ENCODE measurements around the gene IGFBP6.
A peak's percentile ranks its signal among the peaks of the same experiment; 100 is the strongest.
"Not testable (repeated sequence)": the region's sequence is repeated elsewhere in the genome, so short reads cannot be mapped to it uniquely, and the experiment has no call there.

IGFBP6 gene

DNA sequence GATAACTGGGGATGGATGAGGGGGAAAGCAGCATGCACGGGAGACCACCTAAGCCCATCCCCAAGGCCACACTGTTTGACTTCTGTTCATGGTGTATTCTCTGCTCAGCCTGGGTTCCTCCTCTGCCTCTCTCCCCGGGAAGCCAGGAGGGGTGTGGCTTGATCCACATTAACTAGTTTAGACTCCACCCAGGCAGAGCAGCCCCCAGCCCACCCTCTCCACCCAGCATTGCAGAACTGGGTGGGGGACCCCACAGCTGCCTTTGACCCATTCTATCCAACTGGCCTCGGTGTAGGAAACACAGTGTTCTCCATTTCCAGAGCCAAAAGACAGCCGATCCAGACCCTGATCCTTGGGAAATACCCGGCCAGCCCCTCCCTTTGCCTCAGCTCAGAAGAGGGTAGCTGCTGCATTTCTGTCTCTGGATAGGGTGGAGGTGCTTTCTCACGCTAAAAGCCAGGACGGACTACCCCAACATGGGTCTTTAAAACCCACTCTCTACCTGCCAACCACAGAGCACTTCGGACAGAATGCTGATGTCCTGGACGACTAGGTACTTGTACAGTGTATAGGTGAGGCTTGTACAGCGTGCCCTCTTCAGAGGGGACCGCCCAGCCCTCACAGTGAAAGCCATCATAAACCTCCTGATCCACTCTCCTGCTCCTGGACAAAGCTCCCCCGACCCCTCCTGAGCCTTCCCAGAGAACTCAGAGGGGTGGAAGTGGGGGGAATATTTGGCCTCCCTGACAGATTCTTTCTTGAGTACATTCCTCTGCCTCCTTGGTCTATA is 27.7 kb upstream of the IGFBP6 start:
- no peak for DNase-seq (ENCODE audit: low read depth in 2 of 3, low spot score in 1 of 3)

DNA sequence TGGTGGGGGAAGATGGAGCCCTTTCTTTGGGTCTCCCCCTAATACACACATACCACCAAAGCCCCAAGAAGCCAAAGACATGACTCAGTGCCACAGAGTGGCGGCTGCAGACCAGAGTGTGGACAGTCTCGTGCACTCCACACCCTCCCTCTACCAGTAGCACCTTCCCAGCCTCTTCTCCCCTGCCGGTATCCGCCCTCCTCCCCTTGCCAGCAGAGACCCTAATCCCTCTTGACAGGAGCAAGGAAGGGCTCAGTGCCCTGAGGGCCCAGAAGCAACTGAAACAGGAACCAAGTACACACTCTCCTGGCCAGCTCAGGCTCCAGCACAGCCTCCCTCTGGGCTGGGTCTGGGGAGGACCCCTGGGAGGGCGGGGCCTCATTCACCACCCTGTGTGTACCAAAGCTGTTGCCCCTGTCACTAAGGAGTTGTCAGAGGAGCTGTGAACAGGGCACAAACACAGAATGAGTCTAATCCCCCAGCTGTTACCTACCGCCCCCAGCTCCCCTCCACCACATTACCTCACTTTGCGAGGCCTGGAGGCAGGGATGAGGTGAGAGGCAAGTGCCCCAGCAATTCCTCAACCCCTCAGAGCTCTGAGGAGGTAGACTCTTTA is 26.5 kb upstream of the IGFBP6 start:
- no peak for DNase-seq (ENCODE audit: low read depth in 2 of 3, low spot score in 1 of 3)

DNA sequence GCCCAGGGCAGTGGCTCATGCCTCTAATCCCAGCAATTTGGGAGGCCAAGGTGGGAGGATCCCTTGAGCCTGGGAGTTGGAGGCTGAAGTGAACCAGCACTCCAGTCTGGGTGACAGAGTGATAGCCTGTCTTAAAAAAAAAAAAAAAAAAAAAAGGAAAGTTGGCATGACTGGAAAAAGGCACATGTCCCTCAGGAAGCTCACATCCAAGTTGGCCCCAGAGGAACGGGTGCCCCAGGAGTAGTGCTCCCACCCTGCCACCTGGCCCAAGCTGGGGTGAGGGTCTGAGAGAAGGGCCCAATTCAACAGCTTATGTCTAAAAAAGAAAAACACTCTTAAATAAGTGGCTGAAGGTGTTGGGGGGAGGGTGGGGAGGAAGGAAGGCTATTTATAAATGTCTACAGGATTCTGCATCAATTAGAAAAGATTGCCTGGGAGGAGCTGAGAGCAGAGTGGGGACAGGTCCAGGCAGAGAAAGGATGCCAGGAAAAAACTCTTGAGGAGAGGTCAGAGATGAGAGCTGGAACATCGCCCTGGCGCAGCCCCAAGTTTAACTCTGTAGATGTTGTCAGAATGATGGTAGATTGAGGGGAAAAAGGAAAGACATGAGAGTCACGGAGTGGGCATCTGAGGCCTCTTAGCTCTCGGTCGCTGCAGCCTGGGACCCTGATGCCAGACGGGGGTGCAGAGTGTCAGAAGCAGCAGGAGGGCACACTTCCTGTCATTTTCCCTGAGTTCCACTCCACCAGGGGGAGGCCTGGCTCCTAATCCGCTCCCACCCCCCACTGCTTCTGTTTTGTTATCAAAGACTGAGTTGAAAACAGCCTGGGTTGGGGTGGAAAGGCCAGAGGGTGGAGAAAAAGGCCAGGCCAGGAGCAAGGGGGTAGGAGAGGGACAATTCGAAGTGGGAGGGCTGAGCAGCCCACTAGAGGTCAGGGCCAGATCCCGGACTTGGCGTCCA is 25.6 kb upstream of the IGFBP6 start:
- no peak for DNase-seq (ENCODE audit: low read depth in 2 of 3, low spot score in 1 of 3)

DNA sequence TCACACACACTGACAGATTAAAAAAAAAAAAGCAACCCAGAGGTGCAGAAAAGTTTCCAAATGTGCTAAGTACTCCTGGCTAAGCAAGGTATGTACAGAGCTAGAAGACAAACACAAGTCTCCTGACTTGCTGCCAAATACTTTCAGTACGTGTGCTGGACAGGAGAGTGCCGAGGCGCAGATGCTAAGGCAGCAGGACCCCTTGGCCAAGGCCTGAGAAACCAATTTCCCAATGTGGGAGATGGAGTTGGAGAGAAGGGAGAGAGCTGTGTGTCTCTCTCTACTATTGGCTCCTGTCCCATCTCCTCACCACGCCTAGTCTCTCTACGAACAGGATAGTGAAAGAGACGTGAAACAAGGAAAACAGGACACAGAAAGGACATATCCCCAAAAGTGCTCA is 23.6 kb upstream of the IGFBP6 start:
- no peak for DNase-seq (ENCODE audit: low read depth in 2 of 3, low spot score in 1 of 3)

DNA sequence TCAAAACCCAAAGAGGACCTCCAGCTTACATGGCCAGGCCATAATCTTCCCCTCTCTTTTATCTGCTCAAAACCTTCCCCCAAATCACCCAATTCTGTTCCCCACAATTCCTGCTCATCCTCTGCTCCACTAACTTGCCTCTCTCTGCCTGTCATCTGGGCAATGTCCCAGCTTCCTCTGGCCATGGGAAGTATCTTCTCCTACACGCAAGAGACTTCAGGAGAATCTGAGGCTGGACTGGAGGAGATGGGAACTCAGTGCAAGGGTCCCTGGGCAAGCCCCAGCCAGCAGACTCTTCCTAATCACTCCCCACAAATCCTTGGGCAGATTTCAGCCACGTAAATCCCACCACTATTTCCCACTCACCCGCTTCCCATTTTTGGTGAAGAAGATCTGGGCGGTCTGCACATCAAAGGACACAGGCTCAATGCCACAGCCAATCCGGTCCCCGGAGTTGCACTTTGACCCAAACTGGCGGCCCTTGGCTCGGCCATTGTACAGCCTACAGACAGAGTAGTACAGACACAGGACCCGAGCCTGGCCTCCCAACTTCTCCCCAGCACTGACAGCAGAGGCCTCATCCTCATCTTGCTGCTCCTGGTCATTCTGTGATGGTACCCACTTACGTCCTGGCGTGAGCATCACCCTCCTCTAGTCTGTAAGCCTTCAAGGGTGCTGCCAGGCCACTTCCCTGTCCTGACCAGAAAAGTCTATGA is 23.0 kb upstream of the IGFBP6 start:
- DNase-seq (ENCODE audit: low read depth in 2 of 3, low spot score in 1 of 3) = no peak

DNA sequence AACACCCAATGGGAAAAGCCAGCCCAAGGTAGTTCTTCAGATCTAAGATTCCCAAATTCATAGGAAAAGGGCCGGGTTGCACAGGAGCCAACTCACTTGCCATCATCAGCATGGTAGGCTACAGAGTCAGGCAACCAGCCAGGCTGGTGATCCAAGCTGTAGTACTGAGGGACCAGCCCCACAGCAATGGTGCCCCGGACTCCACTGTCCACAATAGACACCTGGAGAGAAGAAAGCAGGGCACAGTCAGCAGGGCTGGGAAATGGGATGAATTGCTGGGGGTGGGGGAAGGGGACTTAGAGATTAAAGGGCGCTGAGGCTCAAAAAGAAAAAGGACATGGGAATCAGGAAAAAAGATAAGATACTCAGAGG is 22.5 kb upstream of the IGFBP6 start:
- no peak for DNase-seq (ENCODE audit: low read depth in 2 of 3, low spot score in 1 of 3)

DNA sequence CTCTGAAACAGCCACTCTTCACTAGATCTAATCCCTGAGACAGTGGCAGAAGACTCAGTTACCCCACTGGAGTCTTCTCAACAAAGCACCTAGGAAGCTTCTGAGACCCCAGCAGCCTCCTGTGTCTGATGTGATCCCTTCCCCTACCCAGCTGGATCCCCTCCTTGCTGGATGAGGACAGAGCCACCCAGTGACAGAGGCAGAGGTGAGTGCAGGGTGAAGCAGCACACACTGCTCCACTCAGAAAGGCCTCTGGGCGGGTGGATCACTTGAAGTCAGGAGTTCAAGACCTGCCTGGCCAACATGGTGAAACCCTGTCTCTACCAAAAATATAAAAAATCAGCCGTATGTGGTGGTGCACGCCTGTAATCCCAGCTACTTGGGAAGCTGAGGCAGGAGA is 21.0 kb upstream of the IGFBP6 start:
- no peak for DNase-seq (ENCODE audit: low read depth in 2 of 3, low spot score in 1 of 3)

DNA sequence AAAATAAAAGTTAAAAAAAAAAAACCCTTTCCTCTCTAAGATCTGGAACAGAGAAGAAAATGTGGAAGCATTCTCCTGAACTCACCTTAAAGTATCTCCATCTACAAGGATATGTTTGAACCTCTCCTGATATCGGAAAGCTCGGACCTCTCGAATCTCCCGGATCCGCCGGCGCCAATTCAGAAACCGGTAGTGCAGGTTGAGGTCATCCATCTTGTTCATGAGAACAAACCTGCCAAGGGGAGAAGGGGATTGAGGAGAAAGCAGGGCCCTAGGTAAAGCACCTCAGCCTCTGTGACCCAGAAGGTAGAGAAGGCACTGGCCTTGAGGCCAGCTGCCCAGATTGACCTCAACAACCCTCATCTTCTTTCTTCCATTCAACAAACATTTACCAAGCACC is 20.4 kb upstream of the IGFBP6 start:
- no peak for DNase-seq (ENCODE audit: low read depth in 2 of 3, low spot score in 1 of 3)

DNA sequence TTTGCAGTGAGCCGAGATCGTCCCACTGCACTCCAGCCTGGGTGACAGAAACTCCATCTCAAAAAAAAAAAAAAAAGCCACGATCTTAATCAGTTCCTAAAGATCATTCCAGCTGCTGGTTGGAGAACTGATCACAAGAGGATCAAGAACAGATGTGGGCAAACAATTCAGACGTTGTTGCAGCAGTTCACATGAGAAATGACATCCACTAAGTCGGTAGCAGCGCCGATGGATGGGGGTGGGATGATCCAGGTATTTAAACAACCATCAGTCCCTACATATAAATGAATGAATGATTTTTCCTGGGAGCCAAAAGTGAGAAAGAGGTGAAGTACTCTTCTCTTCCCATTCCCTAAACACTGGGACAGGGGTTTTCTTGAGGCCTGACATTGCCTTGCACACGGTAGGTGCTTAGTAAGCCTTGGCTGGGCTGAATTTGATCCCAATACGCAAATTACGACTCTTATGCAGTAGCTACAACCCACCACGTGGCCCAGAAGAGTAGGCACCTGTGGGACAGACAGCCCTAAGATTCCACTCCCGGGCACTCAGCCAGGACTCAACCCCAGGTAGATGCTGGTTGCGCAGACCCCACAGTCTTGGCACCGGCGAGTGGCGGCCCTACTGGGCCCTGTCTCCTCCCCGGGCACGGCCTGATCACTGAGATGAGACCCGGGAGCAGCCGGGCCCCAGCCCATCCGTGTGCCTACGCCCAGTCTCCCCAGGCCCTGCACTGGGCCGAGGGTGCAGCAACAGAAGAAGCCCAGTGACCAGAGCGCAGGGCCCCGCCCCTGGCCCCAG is 18.8 kb upstream of the IGFBP6 start:
- peak in 1 of 3 donors; percentile 31 for DNase-seq (ENCODE audit: low read depth in 2 of 3, low spot score in 1 of 3)

DNA sequence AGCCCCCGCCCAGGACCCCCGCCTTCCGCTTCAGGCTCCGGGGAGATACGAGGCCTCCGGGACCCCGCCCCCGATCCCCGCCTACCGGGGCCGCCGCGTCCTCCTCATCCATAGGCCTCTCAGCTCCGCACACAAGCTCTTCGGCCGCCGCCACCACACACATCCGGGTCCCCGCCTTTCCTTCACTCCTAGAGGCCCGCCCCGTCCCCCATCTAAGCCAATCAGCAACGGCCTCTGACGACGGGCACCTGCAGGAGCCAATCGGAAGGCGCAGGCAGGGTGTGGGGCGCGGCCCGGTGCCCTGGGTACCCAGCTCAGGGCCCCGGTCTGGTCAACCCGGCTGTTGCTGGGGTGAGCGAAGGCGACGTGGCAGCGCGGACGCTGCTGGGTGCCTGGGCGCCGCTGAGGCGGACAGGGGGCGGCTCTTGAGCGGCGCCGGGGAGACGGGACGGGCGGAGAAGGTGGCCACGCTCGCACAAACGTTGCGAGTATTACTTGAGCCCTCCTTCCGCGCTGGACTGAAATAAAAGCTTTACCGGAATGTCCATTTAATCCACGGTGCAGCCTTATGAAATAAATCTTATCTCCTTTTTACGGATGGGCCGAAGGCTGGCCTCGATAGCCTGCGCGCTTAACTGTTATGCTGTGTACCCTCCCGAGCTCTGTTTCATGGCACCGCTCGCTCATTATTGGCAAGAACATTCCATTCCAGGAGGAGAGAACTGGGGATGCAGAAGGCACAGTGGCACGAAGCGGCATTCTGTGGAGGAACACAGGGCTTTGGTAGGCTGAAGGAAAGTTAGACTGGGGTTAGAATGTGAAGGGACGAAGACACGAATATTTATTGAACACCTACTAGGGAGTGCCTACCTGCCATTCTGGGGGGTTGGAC is 18.0 kb upstream of the IGFBP6 start, which contains the start of gene SPRYD3:
Gene SPRYD3 (minus strand): TSS at position 165 of the 892 bp plus-strand sequence. CDS start 57 bp downstream, at position 108.
- peak; percentile 95 to 98 (median 95) for DNase-seq (ENCODE audit: low read depth in 2 of 3, low spot score in 1 of 3)

DNA sequence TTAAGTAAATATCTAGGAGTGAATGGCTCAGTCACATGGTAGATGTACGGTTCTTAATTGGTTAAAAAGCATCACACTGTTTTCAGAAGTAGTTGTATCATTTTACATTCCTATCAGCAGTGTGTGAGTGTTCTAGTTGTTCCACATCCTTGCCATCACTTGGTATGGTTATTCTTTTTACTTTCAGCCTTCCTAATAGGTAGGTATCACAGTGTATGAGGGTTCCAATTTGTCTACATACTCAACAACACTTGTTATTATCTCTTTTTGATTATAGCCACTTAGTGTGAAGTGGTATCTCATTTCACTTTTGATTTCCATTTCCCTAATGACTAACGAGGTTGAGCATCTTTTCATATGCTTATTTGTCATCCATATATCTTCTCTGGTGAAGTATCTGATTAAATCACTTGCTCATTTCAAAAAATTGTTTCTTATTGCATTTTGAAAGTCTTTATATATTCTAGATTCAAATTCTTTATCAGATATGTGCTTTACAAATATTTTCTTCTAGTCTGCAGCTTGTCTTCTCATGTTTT is 14.8 kb upstream of the IGFBP6 start:
- no peak for DNase-seq (ENCODE audit: low read depth in 2 of 3, low spot score in 1 of 3)

DNA sequence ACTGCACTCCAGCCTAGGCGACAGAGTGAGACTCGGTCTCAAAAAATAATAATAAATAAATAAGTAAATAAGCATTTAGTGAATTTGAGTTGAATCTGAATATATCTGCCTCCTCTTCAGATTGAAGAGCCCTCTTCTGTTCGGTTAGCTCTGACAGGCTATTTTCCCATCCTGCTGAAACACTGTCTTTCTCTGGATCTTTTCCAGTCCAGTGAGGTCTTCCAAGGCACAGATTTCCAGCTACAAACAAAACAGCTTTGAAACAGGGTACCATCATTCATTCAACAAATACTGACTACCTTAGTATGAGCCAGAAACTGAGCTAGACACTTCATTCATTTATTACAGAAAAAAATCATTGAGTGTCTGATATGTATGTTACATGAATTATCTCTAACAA is 11.1 kb upstream of the IGFBP6 start:
- DNase-seq (ENCODE audit: low read depth in 2 of 3, low spot score in 1 of 3) = no peak

DNA sequence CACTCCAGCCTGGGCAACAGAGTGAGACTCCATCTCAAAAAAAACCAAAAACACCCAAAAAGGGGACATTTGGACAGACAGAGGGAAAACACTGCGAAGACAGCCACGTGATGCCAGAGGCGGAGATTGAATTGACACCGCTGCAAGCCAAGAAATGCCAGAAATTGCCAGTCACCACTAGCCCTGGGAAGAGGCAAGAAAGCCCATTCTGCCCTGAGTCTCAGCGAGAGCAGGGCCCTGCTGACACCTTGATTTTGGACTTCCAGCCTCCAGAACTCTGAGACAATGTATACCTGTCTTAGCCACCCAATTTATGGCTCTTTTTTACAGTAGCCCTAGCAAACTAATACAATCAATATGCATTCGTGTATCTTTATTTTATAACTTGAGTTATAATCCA is 7.4 kb upstream of the IGFBP6 start:
- no peak for DNase-seq (ENCODE audit: low read depth in 2 of 3, low spot score in 1 of 3)

DNA sequence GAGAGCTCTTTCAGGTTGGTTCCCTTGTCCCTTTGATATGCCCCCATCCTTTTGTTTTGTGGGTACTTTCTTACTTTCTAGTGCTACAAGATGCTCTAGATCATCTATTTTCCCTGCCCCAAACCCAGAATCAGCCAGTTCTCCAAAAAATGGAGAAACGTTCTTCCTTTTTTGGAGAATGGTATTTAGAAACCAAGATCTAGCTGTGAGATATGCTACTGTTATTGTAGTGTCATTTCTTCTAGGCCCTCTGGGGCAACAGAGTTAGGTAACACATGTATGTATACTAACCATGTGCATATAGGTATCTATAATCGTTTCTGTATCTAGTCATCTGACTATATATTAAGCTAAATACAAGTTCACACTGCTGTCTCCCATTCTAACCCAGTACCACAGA is 6.9 kb upstream of the IGFBP6 start:
- no peak for DNase-seq (ENCODE audit: low read depth in 2 of 3, low spot score in 1 of 3)

DNA sequence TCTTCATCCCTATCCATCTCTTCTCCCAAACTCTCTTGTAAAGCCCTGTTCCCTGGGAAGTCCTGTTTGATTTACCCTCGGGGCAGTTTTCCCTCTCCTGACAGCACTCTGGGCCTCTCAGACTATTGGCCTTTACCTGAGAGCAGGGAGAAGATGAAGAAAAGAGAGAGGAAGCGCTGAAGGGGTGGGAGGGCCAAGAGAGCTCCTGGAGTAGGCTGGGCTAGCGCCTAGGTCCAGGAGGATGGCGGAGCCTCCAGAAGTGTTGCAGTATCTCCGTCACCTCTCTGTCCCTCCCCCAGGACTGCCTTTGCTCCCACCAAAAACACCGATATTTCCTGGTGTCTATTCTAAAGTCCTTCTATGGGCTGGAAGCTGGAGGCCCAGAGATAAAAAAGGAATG is 5.7 kb upstream of the IGFBP6 start:
- DNase-seq (ENCODE audit: low read depth in 2 of 3, low spot score in 1 of 3) = no peak

DNA sequence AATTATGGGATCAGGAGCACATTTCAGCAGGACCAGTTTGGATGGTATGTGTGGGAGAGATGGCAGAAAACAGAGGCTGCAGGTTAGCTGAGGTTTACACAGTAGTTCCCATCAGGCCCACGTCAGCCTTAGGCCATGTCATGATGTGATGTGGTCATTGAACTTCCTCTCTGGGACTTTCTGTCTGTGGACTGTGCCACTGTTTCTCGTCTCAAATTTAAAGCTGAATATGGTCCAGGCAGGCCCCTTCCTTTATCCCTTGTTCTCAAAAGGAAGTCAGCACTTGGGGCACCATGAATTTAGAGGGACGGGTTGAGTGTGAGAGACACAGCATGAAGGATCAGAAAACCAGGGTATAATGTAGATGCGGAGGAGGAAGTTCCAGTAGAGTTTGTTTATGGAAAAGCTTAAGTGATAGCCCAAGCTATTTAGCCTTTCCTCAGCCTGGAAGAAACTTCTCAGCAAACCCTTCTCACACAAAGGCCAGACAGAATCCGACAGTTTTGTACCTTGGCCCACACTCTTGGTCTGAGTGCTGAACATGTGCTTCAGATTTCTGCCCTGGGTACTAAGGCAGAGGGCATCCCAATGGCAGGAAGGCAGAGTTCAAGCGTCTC is 3.6 kb upstream of the IGFBP6 start:
- DNase-seq (ENCODE audit: low read depth in 2 of 3, low spot score in 1 of 3) = no peak

DNA sequence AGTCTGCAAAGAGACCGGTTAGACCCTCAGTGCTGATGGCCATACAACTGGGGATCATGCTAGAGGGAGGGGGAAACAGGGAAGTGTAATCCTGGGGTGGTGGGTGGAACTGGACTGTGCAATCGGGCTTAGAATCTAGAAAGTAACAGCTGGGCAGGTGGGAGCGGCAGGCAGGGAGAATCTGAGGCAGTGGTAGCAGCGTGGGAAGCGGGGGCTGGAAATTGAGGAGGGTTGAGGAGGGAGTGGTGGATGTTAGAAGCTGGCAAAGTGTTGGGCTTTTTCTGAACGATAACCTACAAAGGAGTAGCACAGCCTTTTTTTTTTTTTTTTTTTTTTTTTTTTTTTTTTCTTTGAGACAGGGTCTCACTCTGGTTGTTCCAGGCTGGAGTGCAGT is 3.1 kb upstream of the IGFBP6 start:
- no peak for DNase-seq (ENCODE audit: low read depth in 2 of 3, low spot score in 1 of 3)

DNA sequence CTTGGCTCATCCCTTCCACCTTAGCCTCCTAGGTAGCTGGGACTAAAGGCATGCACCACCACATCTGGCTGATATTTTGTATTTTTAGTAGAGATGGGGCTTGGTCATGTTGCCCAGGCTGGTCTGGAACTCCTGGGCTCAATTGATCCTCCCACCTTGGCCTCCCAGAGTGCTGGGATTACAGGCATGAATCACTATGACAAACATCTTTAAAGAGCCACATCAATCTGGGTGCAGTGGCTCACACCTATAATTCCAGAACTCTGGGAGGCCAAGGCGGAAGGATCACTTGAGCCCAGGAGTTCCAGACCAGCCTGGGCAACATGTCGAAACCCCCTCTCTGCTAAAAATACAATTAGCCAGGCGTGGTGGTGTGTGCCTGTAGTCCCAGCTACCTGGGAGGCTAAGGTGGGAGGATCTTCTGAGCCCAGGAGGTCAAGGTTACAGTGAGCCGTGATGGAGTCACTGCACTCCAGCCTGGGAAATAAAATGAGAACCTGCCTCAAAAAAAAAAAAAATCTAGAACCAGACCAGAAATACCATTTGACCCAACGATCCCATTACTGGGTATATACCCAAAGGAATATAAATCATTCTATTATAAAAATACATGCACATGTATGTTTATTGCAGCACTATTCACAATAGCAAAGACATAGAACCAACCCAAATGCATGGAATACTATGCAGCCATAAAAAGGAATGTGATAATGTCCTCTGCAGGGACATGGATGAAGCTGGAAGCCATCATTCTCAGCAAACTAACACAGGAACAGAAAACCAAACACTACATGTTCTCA is 2.5 kb upstream of the IGFBP6 start:
- not testable (repeated sequence) for DNase-seq (ENCODE audit: low read depth in 2 of 3, low spot score in 1 of 3)

Measured in stimulated activated CD4-positive, alpha-beta T cell treated with anti-CD3 and anti-CD28 coated beads, Interleukin-12 subunit alpha, Interleukin-12 subunit beta, amount 100 ng/mL, for 48 hours (primary cell).